Calu3 (cell line): ENCODE measurements around the gene TMEM14B. TPM values are rescaled to one million over a fixed set of nuclear protein-coding genes. Genes with fewer than 3 reads are reported as not detected.

Experiments used
- BruUV-seq: library from RNA; stranded (reverse); fragments of 400-500 nt; replicated peaks from 2 replicates; lab custom pipeline; 2021; lab: Mats Ljungman, UMichigan
- CTCF ChIA-PET: fragments of 300-600 bp; sonication (Branson Sonifier 250); formaldehyde crosslinking; loops from one replicate; lab custom pipeline; 2022; ENCODE audit warnings: antibody characterized with exemption; lab: Charles Lee
- DNase-seq: peaks from one replicate; pipeline ENCODE4 v3.0.0; 2022
- H3K27ac Mint-ChIP-seq: one replicate; pipeline ENCODE4 v1.8.0; 2022; ENCODE audit warnings: mixed read lengths; ENCODE audit not compliant: unreplicated experiment
- H3K27me3 Mint-ChIP-seq: one replicate; pipeline ENCODE4 v1.8.0; 2022; ENCODE audit warnings: mixed read lengths; ENCODE audit not compliant: unreplicated experiment
- H3K36me3 Mint-ChIP-seq: one replicate; pipeline ENCODE4 v1.8.0; 2022; ENCODE audit warnings: mild to moderate bottlenecking, moderate library complexity, mixed read lengths; ENCODE audit not compliant: insufficient read depth, unreplicated experiment
- H3K4me1 Mint-ChIP-seq: one replicate; pipeline ENCODE4 v1.8.0; 2022; ENCODE audit warnings: mild to moderate bottlenecking, low read depth, mixed read lengths; ENCODE audit not compliant: unreplicated experiment
- H3K4me3 Mint-ChIP-seq: one replicate; pipeline ENCODE4 v1.8.0; 2022; ENCODE audit warnings: mild to moderate bottlenecking, low read depth, moderate library complexity, mixed read lengths; ENCODE audit not compliant: unreplicated experiment
- H3K9me3 Mint-ChIP-seq: one replicate; pipeline ENCODE4 v1.8.0; 2022; ENCODE audit warnings: low read depth, mixed read lengths; ENCODE audit not compliant: unreplicated experiment
- intact Hi-C: fragments of 100-400 bp; cut with micrococcal nuclease; formaldehyde crosslinking; loops from one replicate; pipeline ENCODE4 v1.10.0; 2022; ENCODE audit not compliant: unreplicated experiment
- total RNA-seq: library from RNA; stranded (reverse); gene quantifications from 2 replicates; pipeline ENCODE4 v1.2.3, GENCODE V29; 2022
- TF ChIP-seq, protein P1 (sequence below): fragments of 200-600 bp; IDR thresholded peaks from one replicate; pipeline ENCODE4 v1.8.0; 2022; ENCODE audit warnings: antibody characterized with exemption; ENCODE audit not compliant: unreplicated experiment

Gene TMEM14B
- total RNA-seq, 1 experiment from 2014 or later: 63.9 TPM

DNA sequence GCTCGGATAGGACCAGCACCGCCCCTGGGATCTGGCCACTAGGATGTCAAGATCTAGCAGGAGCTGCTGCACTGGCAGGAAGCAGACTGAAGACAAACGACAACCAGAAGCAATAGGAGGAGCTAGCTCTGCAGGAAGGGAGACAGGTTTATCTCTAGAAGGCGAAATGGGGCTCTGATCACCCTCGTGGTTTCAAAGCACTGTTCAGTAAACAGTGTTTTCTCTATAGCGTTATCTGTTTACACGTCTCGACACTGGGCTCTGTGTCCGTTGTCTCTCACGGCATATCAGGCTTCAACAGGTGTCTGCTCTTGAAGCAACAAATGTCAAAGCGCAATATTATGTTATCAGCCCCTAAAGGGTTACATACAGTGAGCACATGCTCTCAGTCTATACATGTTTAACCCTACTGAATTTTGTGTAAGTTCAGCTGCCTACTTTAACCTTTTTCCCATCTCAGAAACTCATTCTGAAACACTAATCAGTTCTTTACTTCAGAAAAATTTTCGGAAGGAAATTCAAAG, 23.8 kb downstream of the TMEM14B start:
- intact Hi-C loops: no loop called here
- no peak for DNase-seq
- no peaks in the 10 kb centered on the region for H3K27me3 Mint-ChIP-seq
- TF ChIP-seq, protein P1, sequence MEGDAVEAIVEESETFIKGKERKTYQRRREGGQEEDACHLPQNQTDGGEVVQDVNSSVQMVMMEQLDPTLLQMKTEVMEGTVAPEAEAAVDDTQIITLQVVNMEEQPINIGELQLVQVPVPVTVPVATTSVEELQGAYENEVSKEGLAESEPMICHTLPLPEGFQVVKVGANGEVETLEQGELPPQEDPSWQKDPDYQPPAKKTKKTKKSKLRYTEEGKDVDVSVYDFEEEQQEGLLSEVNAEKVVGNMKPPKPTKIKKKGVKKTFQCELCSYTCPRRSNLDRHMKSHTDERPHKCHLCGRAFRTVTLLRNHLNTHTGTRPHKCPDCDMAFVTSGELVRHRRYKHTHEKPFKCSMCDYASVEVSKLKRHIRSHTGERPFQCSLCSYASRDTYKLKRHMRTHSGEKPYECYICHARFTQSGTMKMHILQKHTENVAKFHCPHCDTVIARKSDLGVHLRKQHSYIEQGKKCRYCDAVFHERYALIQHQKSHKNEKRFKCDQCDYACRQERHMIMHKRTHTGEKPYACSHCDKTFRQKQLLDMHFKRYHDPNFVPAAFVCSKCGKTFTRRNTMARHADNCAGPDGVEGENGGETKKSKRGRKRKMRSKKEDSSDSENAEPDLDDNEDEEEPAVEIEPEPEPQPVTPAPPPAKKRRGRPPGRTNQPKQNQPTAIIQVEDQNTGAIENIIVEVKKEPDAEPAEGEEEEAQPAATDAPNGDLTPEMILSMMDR: no peak
- H3K36me3 Mint-ChIP-seq: no peaks in the 10 kb centered on the region
- CTCF ChIA-PET: no interaction called here
- no TSS peak for BruUV-seq
- no peak overlapping the region for H3K4me3 Mint-ChIP-seq
- no peaks in the 10 kb centered on the region for H3K9me3 Mint-ChIP-seq
- H3K4me1 Mint-ChIP-seq: no peaks in the 10 kb centered on the region
- no peak overlapping the region for H3K27ac Mint-ChIP-seq

DNA sequence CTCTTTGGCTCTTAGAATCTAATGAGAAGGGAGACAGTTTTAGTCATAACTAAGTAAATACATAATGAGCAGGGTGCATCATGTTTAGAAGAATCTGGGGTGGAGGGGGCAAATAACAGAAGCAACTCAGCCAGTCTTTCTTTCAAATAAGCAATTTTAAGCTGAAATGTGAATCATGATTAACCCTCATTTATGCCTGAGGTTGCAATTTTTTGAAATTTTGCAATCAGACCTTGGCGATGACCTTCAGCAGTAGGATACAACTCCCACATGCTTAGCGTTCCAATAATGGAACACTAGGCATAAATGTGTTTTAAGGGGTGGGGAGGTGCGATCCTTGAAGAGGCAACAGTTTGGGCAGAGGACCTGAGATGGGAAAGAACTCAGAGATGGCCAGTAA, 30.6 kb downstream of the TMEM14B start:
- TF ChIP-seq, protein P1: no peak
- Mint-ChIP-seq H3K27ac (no peak overlapping the region), H3K36me3 (peaks cover 5% of the 10 kb centered on the region), H3K4me1 (no peaks in the 10 kb centered on the region), H3K4me3 (no peak overlapping the region), H3K9me3 (no peaks in the 10 kb centered on the region), H3K27me3 (no peaks in the 10 kb centered on the region)
- intact Hi-C loops: no loop called here
- BruUV-seq: no TSS peak
- CTCF ChIA-PET: interaction anchor here (0.7 kb wide), 1 partner anchor 9 kb away, joined by 3 read pairs; no protein-coding TSS in a partner anchor
- no peak for DNase-seq

DNA sequence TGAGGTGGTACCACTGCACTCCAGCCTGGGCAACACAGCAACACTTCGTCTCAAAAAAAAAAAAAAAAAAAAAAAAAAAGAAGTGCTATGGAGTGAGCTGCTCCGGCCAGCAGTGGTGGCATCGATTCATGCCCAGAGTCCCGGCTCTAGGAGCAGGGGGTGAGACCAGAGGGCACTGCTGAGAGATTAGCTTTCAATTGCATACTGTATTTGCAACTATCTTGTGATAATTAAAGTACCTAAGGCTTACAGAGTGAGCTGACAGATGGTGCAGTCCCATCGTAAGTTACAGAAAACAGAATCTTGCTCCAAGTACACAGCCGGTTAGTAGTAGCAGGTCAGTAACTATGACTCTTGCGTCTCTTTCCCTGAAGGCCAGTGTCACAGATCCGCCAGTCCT, 31.5 kb downstream of the TMEM14B start:
- TF ChIP-seq, protein P1: no peak
- peaks cover 5% of the 10 kb centered on the region for H3K36me3 Mint-ChIP-seq
- BruUV-seq: no TSS peak
- no peaks in the 10 kb centered on the region for H3K27me3 Mint-ChIP-seq
- CTCF ChIA-PET: interaction anchor here (0.6 to 0.7 kb wide), 2 partner anchors 9 to 498 kb away, joined by 3 read pairs; no protein-coding TSS in a partner anchor
- no peak overlapping the region for H3K4me3 Mint-ChIP-seq
- intact Hi-C loops: no loop called here
- no peak for DNase-seq
- no peaks in the 10 kb centered on the region for H3K9me3 Mint-ChIP-seq
- H3K4me1 Mint-ChIP-seq: no peaks in the 10 kb centered on the region
- no peak overlapping the region for H3K27ac Mint-ChIP-seq

DNA sequence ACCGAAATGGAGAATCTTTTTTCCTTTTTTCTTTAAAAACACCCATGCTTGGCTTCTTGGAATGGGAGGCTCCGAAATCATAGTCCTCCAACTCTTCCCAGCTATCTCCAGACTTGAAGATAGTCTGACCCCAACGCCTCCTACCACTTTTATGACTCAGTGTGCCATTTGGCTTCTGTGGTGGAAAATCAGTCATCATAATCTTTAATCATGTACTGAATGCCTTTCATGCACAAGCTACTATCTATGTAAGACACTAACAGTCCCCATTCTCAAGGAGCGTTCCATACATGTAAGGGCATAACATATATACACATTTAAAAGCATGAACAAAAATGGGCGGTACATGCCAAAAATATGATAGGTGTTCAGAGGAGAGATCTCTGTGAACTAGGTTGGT, 44.1 kb downstream of the TMEM14B start:
- CTCF ChIA-PET: no interaction called here
- BruUV-seq: no TSS peak
- H3K27me3 Mint-ChIP-seq: no peaks in the 10 kb centered on the region
- DNase-seq: no peak
- H3K36me3 Mint-ChIP-seq: no peaks in the 10 kb centered on the region
- H3K4me1 Mint-ChIP-seq: no peaks in the 10 kb centered on the region
- H3K9me3 Mint-ChIP-seq: no peaks in the 10 kb centered on the region
- intact Hi-C loops: no loop called here
- no peak overlapping the region for H3K4me3 Mint-ChIP-seq
- no peak overlapping the region for H3K27ac Mint-ChIP-seq
- TF ChIP-seq, protein P1: no peak
